ENCODE results near the gene CLDN3. TPM values are rescaled to one million over a fixed set of nuclear protein-coding genes. Genes with fewer than 3 reads are reported as not detected.

Gene CLDN3
- total RNA-seq, 2 experiments from 2014 or later = not detected

GRCh38 chr7:73742753-73743641 is 27.1 kb downstream of the CLDN3 start:
- BruUV-seq (replicated peaks) = no TSS peak
- no peaks in the 10 kb centered on the region for H3K36me3 ChIP-seq (ENCODE audit: insufficient read depth, low read length)
- H3K9me3 ChIP-seq (ENCODE audit: low read length) = no peaks in the 10 kb centered on the region
- peak overlapping the region; percentile 29 for H3K4me3 ChIP-seq (ENCODE audit: low read depth, low read length, poor library complexity, severe bottlenecking)
- no peaks in the 10 kb centered on the region for H3K9me2 ChIP-seq (ENCODE audit: insufficient read depth, low read length)
- H3K79me2 ChIP-seq (ENCODE audit: insufficient read depth, low read depth, low read length) = peaks cover under 1% of the 10 kb centered on the region; the same call in 1 of the 2 replicates
- H3K4me1 ChIP-seq (ENCODE audit: insufficient read depth, low read length, poor library complexity, severe bottlenecking) = peaks cover 32% of the 10 kb centered on the region
- ChIA-PET POLR2A (interaction anchor here (0.6 to 1.4 kb wide), 4 partner anchors 8 to 165 kb away, joined by 3 to 4 read pairs (median 3); partner anchors contain the start of gene TBL2), CTCF (ENCODE audit: unreplicated experiment) (no interaction called here)
- H3K4me2 ChIP-seq (ENCODE audit: low read length) = peak overlapping the region; percentile 49
- H2AFZ ChIP-seq (ENCODE audit: low read length) = peak overlapping the region; percentile 55
- peak; percentile 88 for DNase-seq (ENCODE audit: low spot score)
- TF ChIP-seq EZH2phosphoT487 (IDR thresholded peaks at IDR 0.05; ENCODE audit: borderline replicate concordance, low read depth, low read length) = no peak
- no peak for TF ChIP-seq CTCF (conservative IDR thresholded peaks at IDR 0.05; ENCODE audit: low read length)
- H4K20me1 ChIP-seq (ENCODE audit: insufficient read depth, low read length) = no peaks in the 10 kb centered on the region
- no peak overlapping the region for H3K27ac ChIP-seq (ENCODE audit: low read depth, low read length, poor library complexity, severe bottlenecking)
- intact Hi-C loops (cut with micrococcal nuclease; ENCODE audit: unreplicated experiment) = no loop called here

- DNase-seq (ENCODE audit: low spot score) = no peak
- Histone ChIP-seq H3K36me3 (ENCODE audit: insufficient read depth, low read length) (peaks cover 2% of the 10 kb centered on the region; the same call in 1 of the 2 replicates), H3K4me3 (ENCODE audit: low read depth, low read length, poor library complexity, severe bottlenecking) (peak overlapping the region; percentile 29), H3K4me1 (ENCODE audit: insufficient read depth, low read length, poor library complexity, severe bottlenecking) (peaks cover 39% of the 10 kb centered on the region), H3K4me2 (ENCODE audit: low read length) (peak overlapping the region; percentile 49), H2AFZ (ENCODE audit: low read length) (peak overlapping the region; percentile 55), H3K9me2 (ENCODE audit: insufficient read depth, low read length) (no peaks in the 10 kb centered on the region), H3K9me3 (ENCODE audit: low read length) (no peaks in the 10 kb centered on the region), H4K20me1 (ENCODE audit: insufficient read depth, low read length) (peaks cover 5% of the 10 kb centered on the region; the same call in 1 of the 2 replicates), H3K79me2 (ENCODE audit: insufficient read depth, low read depth, low read length) (peaks cover 4% of the 10 kb centered on the region; the same call in 1 of the 2 replicates), H3K27ac (ENCODE audit: low read depth, low read length, poor library complexity, severe bottlenecking) (peak overlapping the region; percentile 1)
- no peak for TF ChIP-seq EZH2phosphoT487 (IDR thresholded peaks at IDR 0.05; ENCODE audit: borderline replicate concordance, low read depth, low read length)
- no peak for TF ChIP-seq CTCF (conservative IDR thresholded peaks at IDR 0.05; ENCODE audit: low read length)
- ChIA-PET CTCF (ENCODE audit: unreplicated experiment) (no interaction called here), POLR2A (interaction anchor here (0.6 to 1.4 kb wide), 2 partner anchors 9 to 145 kb away, joined by 3 to 4 read pairs; no protein-coding TSS in a partner anchor)
- intact Hi-C loops (cut with micrococcal nuclease; ENCODE audit: unreplicated experiment) = no loop called here
- no TSS peak for BruUV-seq (replicated peaks)
Observed at GRCh38 chr7:73742338-73742752, 27.7 kb downstream of the CLDN3 start.
